HG02798 (cell line): ENCODE measurements around the gene BAG2.

ENCODE experiments used
- ATAC-seq: cut with Tn5 transposase; IDR thresholded peaks from one replicate; pipeline ENCODE4 v1.9.1; 2021; ENCODE audit warnings: mild to moderate bottlenecking; ENCODE audit not compliant: unreplicated experiment, poor library complexity

The BAG2 gene

DNA sequence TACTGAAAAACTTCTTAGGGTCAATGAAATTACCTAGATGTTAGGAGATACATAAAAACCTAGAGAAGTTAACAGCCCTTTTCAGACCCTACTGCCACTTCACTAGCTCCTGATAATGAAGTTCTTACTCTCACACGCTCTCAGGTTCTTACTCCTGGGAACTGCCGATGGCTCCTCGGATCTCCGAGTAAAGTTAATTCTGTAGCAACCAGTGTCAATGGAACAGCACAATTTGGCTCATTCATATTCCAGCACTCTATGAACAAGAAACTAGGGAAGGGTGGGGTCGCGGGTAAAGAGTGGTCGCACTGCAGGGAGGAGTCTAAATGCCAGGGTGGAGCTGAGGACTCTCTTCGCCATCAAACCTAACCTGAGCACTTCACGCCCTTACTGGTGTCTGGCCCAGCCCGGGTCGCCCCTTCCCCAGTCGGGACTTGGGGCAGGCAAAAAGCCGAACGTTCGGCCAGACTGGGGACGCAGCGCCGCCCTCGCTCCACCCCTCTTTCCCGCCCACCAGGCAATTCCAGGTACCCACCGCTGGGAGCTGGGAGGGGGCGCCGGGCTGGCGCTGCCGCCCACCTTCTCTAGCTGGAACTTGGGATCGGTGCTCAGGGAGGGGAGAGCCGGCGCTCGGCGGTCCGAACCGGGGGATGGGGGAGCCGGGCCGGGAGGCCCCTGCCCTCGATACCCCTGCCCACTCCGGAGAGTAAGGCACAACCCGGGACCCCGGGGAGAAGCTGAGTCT is 49.2 kb downstream of the BAG2 start:
- ATAC-seq = peak; percentile 62

- peak; percentile 90 for ATAC-seq
These were observed 50.0 kb downstream of the BAG2 start, which contains the start of gene RAB23 for GRCh38 chr6:57221936-57222742. RAB23 (minus strand) TSS chr6:57222307; CDS start chr6:57210380, 11,927 bp downstream.

DNA sequence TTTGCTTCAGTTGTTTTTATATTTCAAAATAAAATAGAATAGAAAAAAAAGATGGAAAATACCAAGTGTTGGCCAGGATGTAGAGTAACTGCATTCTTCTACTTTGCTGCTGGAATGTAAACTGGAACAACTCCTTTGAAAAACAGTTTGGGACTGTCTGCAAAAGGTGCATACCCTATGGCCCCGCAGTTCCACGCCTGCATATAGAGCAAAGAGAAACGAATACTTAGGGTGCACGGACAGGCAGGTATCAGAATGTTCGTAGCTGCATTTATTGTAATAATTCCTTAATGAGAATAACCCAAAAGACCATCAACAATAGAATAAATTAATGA is 50.6 kb downstream of the BAG2 start:
- no peak for ATAC-seq

DNA sequence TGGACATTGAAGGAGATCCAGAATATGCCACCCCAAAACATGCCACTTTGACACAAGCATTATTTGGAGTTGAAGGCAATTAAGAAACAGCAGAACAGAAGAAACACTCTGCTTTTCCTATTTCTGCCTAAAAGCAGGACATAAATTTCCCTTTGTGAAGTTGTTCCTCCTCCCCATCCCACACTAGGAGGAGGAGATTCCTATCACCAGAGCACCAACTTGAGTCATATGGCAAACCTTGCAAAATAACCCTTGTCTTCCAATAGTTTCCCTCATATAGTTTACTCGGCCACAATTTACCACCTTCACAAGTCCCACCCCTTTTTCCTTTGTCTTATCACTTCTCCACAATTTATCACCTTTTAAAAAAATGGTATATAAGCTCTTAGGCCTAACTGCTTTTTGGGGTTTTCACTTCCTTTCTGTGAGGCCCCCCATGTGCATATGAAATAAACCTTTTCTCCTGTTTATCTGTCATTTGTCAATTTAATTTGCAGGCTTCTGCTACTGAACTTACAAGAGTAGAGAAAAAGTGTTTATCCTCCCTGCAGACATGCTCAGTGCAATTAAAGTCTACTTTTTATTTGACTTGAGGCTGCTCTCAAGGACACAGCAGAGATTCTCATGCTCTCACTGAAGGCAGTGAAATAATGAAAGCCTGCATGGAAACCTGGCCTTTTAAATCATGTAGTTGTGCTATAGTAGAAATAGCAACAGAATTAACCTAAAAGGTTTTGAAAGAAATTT is 52.8 kb downstream of the BAG2 start:
- no peak for ATAC-seq

DNA sequence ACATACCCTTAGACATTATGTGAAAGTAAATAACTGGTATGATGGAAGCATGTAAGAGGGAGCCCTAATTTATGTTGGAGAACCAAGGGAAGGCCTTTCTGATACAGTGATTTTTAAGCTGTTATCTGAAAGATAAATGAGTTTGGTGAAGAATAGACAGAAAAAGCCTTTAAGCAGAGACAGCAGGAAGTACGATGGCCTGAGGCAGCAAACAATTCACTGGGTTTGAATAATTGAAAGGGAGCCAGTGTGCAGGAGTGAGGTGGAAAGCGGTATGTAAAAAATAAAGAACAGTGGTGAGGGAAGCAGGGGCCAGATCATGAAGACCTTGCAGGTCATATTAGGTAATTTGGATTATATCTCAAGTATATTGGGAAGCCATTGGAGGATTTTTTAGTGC is 54.1 kb downstream of the BAG2 start:
- ATAC-seq = no peak
